ENCODE results near the gene UBE2F.

DNA sequence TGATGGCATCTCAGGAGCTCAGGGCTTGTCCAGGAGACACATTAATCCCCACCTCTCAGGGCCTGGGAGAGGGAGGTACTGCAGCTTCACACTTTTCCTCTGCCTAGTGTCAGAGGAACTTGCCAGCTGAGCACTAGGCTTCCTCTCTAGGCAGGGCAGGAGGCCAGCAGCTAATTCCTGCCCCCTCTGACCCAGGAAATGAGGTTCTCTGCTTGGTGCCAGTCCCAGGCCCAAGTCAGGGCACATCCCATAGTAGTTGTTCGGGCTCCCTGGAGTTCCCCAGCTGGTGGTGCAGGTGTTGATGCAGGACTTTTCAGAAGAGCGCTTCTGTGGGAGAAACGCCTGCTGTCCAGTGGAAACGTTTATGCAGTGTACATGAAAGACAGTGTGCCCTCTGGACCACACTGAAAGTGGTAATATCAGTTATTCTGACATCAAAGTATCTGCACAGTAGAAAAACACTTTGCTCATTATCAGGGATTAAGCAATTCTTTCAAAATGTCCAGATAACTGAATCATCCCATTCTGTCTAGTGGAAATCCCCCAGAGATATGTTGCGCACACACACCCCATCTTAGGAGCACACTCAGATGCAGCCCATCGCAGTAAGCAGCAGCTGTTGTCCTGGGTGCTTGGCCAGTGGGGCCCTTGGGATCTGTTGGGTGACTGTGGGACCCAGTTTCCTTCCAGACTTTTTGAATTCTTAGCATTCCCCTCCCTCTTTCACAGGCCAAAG, 76.2 kb downstream of the UBE2F start:
- no peak for TF ChIP-seq FOXP2 (optimal IDR thresholded peaks at IDR 0.05; ENCODE audit: borderline replicate concordance, extremely low read depth, extremely low read length, insufficient read depth)
- TF ChIP-seq SIN3A (IDR thresholded peaks at IDR 0.05; ENCODE audit: borderline replicate concordance, insufficient read depth, low read length) = no peak
- no peak for TF ChIP-seq POLR2AphosphoS5 (IDR thresholded peaks at IDR 0.05; ENCODE audit: low read depth, low read length)
- TF ChIP-seq TAF1 (IDR thresholded peaks at IDR 0.05; ENCODE audit: borderline replicate concordance, insufficient read depth, low read length) = no peak
- TF ChIP-seq, protein P1, sequence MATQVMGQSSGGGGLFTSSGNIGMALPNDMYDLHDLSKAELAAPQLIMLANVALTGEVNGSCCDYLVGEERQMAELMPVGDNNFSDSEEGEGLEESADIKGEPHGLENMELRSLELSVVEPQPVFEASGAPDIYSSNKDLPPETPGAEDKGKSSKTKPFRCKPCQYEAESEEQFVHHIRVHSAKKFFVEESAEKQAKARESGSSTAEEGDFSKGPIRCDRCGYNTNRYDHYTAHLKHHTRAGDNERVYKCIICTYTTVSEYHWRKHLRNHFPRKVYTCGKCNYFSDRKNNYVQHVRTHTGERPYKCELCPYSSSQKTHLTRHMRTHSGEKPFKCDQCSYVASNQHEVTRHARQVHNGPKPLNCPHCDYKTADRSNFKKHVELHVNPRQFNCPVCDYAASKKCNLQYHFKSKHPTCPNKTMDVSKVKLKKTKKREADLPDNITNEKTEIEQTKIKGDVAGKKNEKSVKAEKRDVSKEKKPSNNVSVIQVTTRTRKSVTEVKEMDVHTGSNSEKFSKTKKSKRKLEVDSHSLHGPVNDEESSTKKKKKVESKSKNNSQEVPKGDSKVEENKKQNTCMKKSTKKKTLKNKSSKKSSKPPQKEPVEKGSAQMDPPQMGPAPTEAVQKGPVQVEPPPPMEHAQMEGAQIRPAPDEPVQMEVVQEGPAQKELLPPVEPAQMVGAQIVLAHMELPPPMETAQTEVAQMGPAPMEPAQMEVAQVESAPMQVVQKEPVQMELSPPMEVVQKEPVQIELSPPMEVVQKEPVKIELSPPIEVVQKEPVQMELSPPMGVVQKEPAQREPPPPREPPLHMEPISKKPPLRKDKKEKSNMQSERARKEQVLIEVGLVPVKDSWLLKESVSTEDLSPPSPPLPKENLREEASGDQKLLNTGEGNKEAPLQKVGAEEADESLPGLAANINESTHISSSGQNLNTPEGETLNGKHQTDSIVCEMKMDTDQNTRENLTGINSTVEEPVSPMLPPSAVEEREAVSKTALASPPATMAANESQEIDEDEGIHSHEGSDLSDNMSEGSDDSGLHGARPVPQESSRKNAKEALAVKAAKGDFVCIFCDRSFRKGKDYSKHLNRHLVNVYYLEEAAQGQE (IDR thresholded peaks at IDR 0.05; ENCODE audit: insufficient read depth in 1 of 2, low read depth in 2 of 2, low read length in 2 of 2) = no peak
